ENCODE data around the gene RPL39L.

The RPL39L gene

GRCh38 chr3:187102073-187102634 lies 37.1 kb downstream of the RPL39L start:
- no peak for DNase-seq (ENCODE audit: extremely low read depth in 1 of 2, low read depth in 1 of 2)

GRCh38 chr3:187101184-187102072 lies 37.9 kb downstream of the RPL39L start:
- DNase-seq (ENCODE audit: extremely low read depth in 1 of 2, low read depth in 1 of 2): peak; percentile 12 to 29

GRCh38 chr3:187098923-187099512 lies 40.3 kb downstream of the RPL39L start:
- no peak for DNase-seq (ENCODE audit: extremely low read depth in 1 of 2, low read depth in 1 of 2)

- no peak for DNase-seq (ENCODE audit: extremely low read depth in 1 of 2, low read depth in 1 of 2)
Observed at GRCh38 chr3:187093320-187093719, 46.0 kb downstream of the RPL39L start.

GRCh38 chr3:187088701-187089100 lies 50.6 kb downstream of the RPL39L start:
- DNase-seq (ENCODE audit: extremely low read depth in 1 of 2, low read depth in 1 of 2): no peak

- DNase-seq (ENCODE audit: extremely low read depth in 1 of 2, low read depth in 1 of 2): no peak
Observed at GRCh38 chr3:187086831-187087230, 52.5 kb downstream of the RPL39L start.

GRCh38 chr3:187085933-187086332 lies 53.4 kb downstream of the RPL39L start:
- no peak for DNase-seq (ENCODE audit: extremely low read depth in 1 of 2, low read depth in 1 of 2)

- no peak for DNase-seq (ENCODE audit: extremely low read depth in 1 of 2, low read depth in 1 of 2)
Observed at GRCh38 chr3:187085021-187085666, 54.2 kb downstream of the RPL39L start.

GRCh38 chr3:187084580-187084979 lies 54.7 kb downstream of the RPL39L start:
- no peak for DNase-seq (ENCODE audit: extremely low read depth in 1 of 2, low read depth in 1 of 2)

- no peak for DNase-seq (ENCODE audit: extremely low read depth in 1 of 2, low read depth in 1 of 2)
Observed at GRCh38 chr3:187084126-187084525, 55.2 kb downstream of the RPL39L start.

- no peak for DNase-seq (ENCODE audit: extremely low read depth in 1 of 2, low read depth in 1 of 2)
Observed at GRCh38 chr3:187082758-187083375, 56.4 kb downstream of the RPL39L start.

- no peak for DNase-seq (ENCODE audit: extremely low read depth in 1 of 2, low read depth in 1 of 2)
Observed at GRCh38 chr3:187080799-187081450, 58.4 kb downstream of the RPL39L start.

- no peak for DNase-seq (ENCODE audit: extremely low read depth in 1 of 2, low read depth in 1 of 2)
Observed at GRCh38 chr3:187079090-187080022, 59.9 kb downstream of the RPL39L start.

- no peak for DNase-seq (ENCODE audit: extremely low read depth in 1 of 2, low read depth in 1 of 2)
Observed at GRCh38 chr3:187077537-187077936, 61.8 kb downstream of the RPL39L start.

GRCh38 chr3:187077085-187077484 lies 62.2 kb downstream of the RPL39L start:
- no peak for DNase-seq (ENCODE audit: extremely low read depth in 1 of 2, low read depth in 1 of 2)

- DNase-seq (ENCODE audit: extremely low read depth in 1 of 2, low read depth in 1 of 2): no peak
Observed at GRCh38 chr3:187076297-187076696, 63.0 kb downstream of the RPL39L start.

- no peak for DNase-seq (ENCODE audit: extremely low read depth in 1 of 2, low read depth in 1 of 2)
Observed at GRCh38 chr3:187074846-187075245, 64.5 kb downstream of the RPL39L start.

- no peak for DNase-seq (ENCODE audit: extremely low read depth in 1 of 2, low read depth in 1 of 2)
Observed at GRCh38 chr3:187073581-187074098, 65.7 kb downstream of the RPL39L start.

GRCh38 chr3:187072511-187072910 lies 66.8 kb downstream of the RPL39L start:
- no peak for DNase-seq (ENCODE audit: extremely low read depth in 1 of 2, low read depth in 1 of 2)
